NCI-H2081 (cell line): ENCODE measurements around the gene DHRS7C.

Experiments used
- DNase-seq, 2 experiments: peaks; one replicate each; lab custom pipeline; 2025; lab: John Stamatoyannopoulos, UW

The DHRS7C gene

DNA sequence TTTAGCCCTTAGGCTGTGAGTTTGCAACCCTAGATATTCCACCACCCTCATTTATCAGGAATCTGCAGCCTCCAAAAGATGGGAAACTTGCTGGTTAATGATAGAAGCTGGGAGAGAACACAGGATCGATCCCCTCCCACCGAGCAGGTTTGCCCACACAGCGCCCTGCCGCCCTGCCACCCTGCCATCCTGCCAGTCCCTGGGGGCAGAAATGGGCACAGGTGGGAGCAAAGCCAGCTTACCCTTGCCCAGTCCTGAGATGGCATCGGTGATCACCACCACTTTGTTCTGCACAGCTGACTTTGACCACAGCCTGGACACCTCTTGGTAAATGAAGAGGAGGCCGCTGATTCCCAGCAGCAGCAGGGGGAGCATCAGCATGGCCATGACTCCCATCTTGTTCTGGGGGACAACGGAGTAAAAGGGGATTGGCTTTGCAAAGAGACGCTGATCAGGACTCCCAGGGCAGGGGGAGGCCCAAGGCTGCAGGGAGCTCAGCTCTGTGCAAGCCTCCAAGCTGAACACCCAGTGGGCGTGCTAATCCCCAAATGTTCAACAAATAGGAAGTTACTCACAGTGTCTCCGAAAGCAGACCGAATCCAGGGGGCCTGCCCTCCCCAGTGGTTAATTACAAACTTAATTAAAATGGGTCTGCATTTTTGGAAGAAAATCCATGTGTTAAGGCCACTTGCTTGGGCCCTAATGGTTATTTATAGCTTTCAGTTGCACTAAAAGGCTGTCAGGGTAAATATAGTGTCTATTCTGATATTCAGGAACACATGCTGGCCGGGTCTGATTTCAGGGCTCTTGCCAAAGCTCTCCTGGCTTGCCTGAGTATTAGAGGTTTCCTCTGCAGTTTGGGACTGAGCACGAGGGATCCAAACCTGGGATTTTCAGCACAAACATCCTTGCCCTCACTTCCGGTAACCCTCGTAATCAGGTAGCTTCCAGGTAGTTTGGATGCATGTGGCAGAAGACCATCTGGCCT lies at the start of gene DHRS7C:
Gene DHRS7C (minus strand): TSS at position 704 of the 988 bp plus-strand sequence. CDS start 308 bp downstream, at position 396.
- no peak for DNase-seq

- DNase-seq, result no peak
Measured at GRCh38 chr17:9839433-9839832, 48.0 kb upstream of the DHRS7C start.

DNA sequence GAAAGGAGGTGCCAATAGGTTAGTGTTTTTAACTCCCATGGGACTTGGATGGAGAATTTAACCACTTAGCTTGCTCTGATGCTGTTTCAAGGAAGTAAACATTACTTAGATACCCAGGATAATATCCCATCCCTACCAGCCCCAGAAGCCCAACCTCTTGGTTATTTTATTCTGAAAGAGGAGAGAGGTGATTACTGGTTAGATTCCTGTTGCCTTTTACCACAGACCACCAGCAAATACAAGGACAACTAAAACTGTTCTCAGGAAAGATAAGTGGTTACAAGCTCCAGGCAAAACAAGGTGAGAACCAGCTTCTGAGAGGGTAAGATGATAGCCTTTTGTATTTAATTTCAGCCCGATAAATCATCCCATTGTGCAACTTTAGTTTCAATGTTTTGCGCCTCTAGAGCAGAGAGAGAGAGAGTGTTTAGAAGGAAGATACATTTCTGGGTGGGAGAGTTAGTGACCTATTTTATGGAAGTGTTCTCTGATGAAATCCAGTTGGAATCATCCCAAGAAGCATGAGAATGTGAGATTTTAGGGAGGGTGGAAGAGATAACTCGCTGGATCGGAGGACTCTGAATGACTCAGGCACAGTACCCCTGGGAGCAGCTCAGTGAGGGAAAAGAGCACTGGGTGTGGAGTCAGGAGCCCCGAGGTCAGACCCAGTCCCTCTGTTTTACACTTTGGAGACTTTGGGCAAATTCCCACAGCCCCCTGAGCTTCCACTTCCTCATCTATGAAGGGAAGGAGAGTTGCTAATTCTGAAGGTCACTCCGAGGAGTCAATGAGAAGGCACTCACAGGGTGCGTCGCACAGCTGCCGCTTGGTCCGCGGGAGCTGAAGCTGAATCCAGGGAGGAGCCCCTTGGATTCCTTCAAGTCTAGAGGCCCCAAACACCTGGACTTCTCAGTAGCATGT lies 46.4 kb upstream of the DHRS7C start:
- DNase-seq, result no peak

DNA sequence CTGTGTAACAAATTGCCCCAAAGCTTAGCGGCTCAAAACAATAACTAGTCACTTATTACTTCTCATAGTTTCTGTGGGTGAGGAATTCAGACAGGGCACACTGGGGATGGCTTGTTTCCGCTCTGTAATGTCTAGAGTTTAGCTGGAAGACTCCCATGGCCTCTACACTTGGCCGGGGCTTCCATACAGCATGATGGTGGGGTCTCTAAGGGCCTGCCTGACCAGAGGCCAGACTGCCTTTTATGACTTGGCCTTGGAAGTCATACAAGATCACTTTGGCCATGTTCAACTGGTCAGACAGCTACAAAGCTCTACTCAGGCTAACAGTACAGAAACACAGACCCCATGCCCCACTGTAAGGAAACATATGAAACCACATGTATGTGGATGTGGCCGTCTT lies 42.5 kb upstream of the DHRS7C start:
- no peak for DNase-seq

DNA sequence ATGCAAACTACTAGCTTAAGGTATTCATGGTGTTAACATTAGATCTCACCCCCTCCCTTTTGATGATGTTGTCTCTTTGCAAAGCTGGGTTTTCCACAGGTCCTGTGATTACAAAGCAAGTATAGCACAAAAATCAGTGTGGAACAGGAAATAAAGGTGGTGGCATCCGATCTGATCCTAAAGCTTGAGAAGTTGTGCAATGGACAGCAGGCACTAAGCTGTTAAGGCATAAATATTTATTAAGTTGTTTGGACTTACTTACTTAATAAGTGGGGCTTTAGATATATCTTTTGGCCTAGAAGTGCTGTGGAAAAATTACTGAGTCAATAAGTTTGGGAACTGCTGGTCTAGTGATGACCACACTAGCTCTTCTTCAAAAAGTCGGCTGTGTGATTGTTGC lies 39.3 kb upstream of the DHRS7C start:
- DNase-seq, result no peak

- no peak for DNase-seq
Measured at GRCh38 chr17:9829343-9829742, 38.0 kb upstream of the DHRS7C start.

DNA sequence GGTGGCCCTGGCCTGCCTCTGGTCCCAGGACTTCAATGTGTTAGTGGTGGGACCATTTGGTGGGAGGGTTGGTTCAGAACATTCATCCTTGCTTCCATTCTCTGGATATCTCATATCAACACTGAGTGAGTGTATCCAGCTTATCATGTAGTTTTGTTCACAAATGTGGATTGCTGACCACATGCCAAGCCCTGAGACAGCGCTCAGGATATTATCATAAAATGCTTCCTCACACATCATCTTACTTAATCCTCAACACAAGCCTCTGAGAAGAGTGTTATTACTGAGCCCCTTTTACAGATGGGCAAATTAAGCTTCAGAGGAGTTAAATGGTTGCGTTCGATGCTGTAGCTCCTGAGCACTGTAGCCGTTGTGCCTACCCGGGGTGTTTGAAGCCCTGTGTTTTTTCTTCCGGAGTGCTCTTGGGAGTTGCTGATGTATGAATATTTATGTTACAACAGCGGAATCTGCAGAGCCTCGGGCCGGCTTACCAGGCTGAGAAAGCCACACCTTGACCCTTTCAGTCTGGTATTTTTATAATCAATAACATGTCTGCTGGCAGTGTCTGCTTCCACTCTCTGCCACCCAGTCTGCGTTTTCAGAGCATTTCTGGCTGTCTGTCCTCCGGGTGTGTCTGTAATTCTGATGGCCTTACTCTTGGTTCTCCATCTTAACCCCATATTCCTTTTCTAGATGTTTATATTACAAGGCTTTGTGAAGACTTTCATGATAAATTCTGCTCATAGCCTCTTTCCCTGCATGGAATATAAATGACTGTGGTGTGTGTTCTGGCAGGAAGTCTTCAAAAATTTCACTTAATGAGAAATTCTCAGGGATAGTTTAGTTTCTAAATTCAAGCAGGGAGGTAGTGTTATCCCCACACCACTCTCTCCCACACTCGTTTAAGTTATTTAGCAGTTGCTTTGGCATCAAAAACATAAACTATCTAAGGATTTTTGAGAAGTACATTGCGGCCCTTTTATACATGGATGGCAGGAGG lies 37.2 kb upstream of the DHRS7C start:
- no peak for DNase-seq

GRCh38 chr17:9825641-9826150 lies 34.3 kb upstream of the DHRS7C start, which contains the start of gene GLP2R:
Gene GLP2R (plus strand): TSS chr17:9825924. CDS start chr17:9826064, 140 bp downstream.
- no peak for DNase-seq

DNA sequence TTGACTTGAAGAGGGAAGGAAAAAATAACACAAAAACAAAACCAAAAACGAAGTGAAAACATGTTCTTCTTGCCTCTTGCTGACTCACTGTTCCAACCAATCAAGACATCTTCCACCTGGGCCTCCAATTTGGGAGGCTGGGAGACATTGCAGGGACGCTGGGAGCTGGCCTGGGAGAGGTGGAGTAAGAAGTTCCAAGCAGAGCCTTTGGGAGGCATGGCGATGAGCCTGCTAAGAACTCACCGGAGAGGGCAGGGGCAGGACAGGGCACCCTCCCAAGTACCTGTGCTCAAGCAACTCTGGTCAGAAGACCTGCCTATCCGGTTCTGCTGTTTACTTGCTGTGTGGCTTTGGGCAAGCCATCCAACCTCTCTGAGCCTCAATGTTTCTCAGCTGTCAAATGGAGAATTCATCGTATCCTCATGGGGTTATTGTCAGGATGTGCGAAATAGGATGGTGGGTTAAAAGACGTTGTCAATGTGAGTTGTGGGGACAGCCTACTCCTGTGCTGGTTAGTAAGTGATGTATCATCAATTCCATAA lies 33.5 kb upstream of the DHRS7C start:
- DNase-seq, result no peak

DNA sequence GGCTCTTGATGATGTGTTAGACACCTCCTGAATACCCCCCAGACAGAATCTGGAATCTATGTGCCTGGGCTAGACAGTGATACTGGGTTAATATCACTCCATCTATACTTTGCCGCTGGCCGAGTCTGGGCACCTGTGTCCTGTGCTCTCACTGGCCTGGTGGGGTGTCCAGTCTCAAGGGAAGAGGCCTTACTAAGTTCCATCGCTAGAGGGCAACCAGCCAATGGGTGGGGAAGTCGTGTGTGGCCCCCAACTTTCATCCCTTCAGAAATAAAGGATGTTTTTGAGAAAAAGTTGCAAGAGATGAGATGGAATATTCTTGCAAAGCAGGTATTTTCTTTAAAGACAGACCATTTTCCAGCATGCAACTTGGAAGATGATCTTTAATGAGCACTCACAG lies 32.7 kb upstream of the DHRS7C start:
- no peak for DNase-seq

GRCh38 chr17:9821921-9822320 lies 30.5 kb upstream of the DHRS7C start, which contains the start of gene GSG1L2:
Gene GSG1L2 (minus strand): TSS chr17:9822079. CDS start chr17:9822071, 8 bp downstream.
- no peak for DNase-seq

DNA sequence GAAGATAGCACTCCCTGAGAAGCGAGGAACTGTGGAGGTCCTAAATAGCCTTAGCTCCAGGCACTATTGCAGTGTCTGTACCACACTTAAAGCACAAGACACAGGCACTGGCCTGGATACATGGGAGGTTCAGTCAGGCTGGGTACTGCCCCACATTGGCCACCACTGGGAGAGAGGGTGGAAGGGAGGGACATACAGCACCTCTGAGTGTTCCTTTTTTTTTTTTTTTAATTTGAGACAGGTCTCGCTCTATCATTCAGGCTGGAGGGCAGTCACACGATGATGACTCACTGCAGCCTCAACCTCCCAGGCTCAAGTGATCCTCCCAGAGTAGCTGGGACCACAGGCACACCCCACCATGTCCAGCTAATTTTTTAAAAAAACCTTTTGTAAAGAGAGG lies 29.1 kb upstream of the DHRS7C start:
- DNase-seq, result no peak

DNA sequence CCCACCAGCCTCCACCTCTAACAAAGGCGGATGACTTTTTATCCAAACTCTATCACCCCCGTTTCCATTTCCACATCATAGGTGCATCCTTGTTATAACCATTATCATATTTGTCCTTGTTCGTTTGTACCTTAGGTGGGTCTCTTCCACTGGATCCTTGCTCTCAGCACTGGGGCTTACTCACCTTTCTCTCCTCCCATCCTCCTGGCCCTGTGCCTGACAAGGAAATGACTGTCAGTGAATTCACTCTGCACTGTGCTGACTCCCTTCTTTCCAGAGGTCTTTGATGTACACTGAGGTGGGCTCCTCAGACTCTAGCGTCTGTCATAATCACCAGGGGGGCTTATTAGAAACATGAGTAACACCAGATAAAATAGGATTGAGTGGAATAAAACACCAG lies 27.4 kb upstream of the DHRS7C start:
- DNase-seq, result no peak

DNA sequence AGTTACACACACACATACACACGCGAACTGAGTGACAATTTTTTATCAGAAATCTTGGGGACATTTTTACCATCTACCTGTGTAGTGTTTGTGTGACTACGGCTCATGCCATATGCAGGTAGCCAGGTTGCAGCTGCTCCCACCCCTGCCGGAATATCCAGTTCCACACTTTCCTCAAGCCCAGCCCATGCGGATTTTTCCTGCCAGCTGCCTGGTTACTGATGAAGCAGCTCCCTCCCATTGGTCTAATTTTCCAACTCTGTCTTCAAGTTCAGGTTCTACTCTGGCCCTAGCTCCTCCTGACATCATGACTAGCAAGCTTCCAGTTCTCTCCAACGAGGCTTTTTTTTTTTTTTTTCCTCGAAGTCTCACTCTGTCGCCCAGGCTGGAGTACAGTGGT lies 25.7 kb upstream of the DHRS7C start:
- no peak for DNase-seq

- DNase-seq, result no peak
Measured at GRCh38 chr17:9816472-9816871, 25.1 kb upstream of the DHRS7C start.

- no peak for DNase-seq
Measured at GRCh38 chr17:9814337-9814945, 23.0 kb upstream of the DHRS7C start.

DNA sequence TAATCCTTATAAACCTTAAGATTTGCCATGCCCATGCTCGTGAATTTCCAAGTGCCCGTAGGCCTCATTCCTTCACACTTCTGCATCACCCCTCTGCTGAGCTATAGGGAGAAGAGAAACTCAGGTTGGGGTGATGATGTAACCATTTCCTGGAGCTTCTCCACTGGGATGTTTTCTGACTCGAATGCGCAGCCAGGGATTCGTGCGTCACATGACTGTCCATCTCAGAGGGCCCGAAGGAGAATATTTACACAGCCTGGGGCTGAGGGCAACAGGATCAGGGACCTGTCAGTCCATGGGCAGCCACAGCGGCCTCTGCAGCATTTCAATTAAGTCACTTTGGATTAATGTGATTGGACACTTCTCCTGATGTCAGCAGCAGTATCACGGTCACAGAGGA lies 21.8 kb upstream of the DHRS7C start:
- no peak for DNase-seq

DNA sequence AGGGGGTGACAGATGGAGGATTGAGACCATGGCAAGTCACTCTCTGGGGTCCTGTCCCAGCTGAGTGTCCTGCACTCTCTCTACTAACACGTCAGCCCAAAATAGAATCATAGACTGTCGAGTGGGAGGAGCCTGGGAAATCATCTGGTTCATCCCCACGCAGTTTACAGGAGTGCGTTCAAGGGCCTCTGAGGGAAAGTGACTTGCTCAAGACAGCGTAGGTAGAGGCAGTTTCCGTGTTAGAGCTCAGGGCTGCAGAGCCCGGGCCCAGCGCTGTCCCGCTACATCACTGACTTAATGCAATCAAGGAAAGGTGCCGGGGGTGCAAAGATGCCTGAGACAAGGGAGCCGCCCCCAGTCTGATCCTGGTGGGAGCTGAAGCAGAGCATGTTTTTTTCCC lies 20.1 kb upstream of the DHRS7C start:
- no peak for DNase-seq

- DNase-seq, result no peak
Measured at GRCh38 chr17:9811086-9811485, 19.7 kb upstream of the DHRS7C start.
